HEK293 (cell line): ENCODE results near the gene PRUNE2.

Source experiments
- CTCF ChIA-PET: fragments of 350-600 bp; formaldehyde crosslinking; extraction: SDS; loops from one replicate; lab custom pipeline; 2021; ENCODE audit warnings: antibody characterized with exemption; lab: Yijun Ruan, JAX
- POLR2A ChIA-PET: fragments of 300-600 bp; formaldehyde crosslinking; extraction: SDS; loops from one replicate; lab custom pipeline; 2020; ENCODE audit warnings: antibody characterized with exemption, inconsistent platforms; lab: Yijun Ruan, JAX
- H3K27ac ChIP-seq: fragments of 200-500 bp; sonication (Bioruptor generic); 2 replicates; pipeline ENCODE4 v1.5.1; 2014; ENCODE audit warnings: low read depth, low read length, control low read depth, inconsistent platforms; ENCODE audit errors: extremely low read depth
- H3K36me3 ChIP-seq, 2 experiments: fragments of 200-500 bp in 1 of 2; sonication (Bioruptor generic) in 1 of 2; 1 replicate in 1 of 2; 2 replicates in 1 of 2; pipeline ENCODE4 v1.5.1; 2014 to 2017; ENCODE audit warnings: inconsistent platforms in 2 of 2, low read length in 2 of 2; ENCODE audit not compliant: control insufficient read depth in 2 of 2, insufficient read depth in 1 of 2
- H3K4me1 ChIP-seq: fragments of 200-500 bp; sonication (Bioruptor generic); 2 replicates; pipeline ENCODE4 v1.5.1; 2014; ENCODE audit warnings: mild to moderate bottlenecking, low read length, inconsistent platforms; ENCODE audit not compliant: control insufficient read depth, insufficient read depth
- H3K4me3 ChIP-seq: 2 replicates; pipeline ENCODE4 v1.5.1; 2011; ENCODE audit warnings: low read depth, mild to moderate bottlenecking, control low read depth, low read length, moderate library complexity
- H3K9me3 ChIP-seq: fragments of 200-500 bp; sonication (Bioruptor generic); 2 replicates; pipeline ENCODE4 v1.5.1; 2014; ENCODE audit warnings: low read depth, low read length, inconsistent platforms; ENCODE audit not compliant: control insufficient read depth, insufficient read depth
- ELK4 ChIP-seq: IDR thresholded peaks from 2 replicates; pipeline ENCODE4 v1.6.1; 2011; ENCODE audit warnings: mild to moderate bottlenecking, low read depth, low read length, borderline replicate concordance
- KLF9 ChIP-seq: fragments of 450-650 bp; formaldehyde crosslinking; IDR thresholded peaks from 2 replicates; pipeline ENCODE4 v1.5.1; 2016; ENCODE audit warnings: missing biosample characterization, missing genetic modification characterization, low read depth
- PRDM1 ChIP-seq: fragments of 450-650 bp; formaldehyde crosslinking; IDR thresholded peaks from 2 replicates; pipeline ENCODE4; 2016; ENCODE audit warnings: missing biosample characterization, missing genetic modification characterization
- ZBTB11 ChIP-seq: fragments of 450-650 bp; formaldehyde crosslinking; conservative IDR thresholded peaks from 2 replicates; pipeline ENCODE4 v1.5.1; 2016; ENCODE audit warnings: low read depth, missing biosample characterization, missing genetic modification characterization
- ZBTB49 ChIP-seq: fragments of 450-650 bp; formaldehyde crosslinking; IDR thresholded peaks from 2 replicates; pipeline ENCODE4 v1.5.1; 2016; ENCODE audit warnings: missing biosample characterization, missing genetic modification characterization, low read depth
- ZNF10 ChIP-seq: fragments of 450-650 bp; formaldehyde crosslinking; IDR thresholded peaks from 2 replicates; pipeline ENCODE4 v1.5.1; 2017; ENCODE audit warnings: missing biosample characterization, missing genetic modification characterization
- ZNF146 ChIP-seq: fragments of 450-650 bp; formaldehyde crosslinking; IDR thresholded peaks from 2 replicates; pipeline ENCODE4 v1.5.1; 2016; ENCODE audit warnings: missing biosample characterization, missing genetic modification characterization
- ZNF16 ChIP-seq: fragments of 450-650 bp; formaldehyde crosslinking; IDR thresholded peaks from 2 replicates; pipeline ENCODE4 v1.5.1; 2016; ENCODE audit warnings: low read depth, missing biosample characterization, missing genetic modification characterization
- ZNF223 ChIP-seq: fragments of 450-650 bp; formaldehyde crosslinking; IDR thresholded peaks from 2 replicates; pipeline ENCODE4 v1.5.1; 2016; ENCODE audit warnings: missing biosample characterization, missing genetic modification characterization
- ZNF350 ChIP-seq: fragments of 450-650 bp; formaldehyde crosslinking; IDR thresholded peaks from 2 replicates; pipeline ENCODE4 v1.5.0; 2017; ENCODE audit warnings: missing biosample characterization, mild to moderate bottlenecking, missing genetic modification characterization
- ZNF37A ChIP-seq: fragments of 450-650 bp; IDR thresholded peaks from 2 replicates; pipeline ENCODE4 v1.5.1; 2018; ENCODE audit warnings: missing biosample characterization, missing genetic modification characterization
- ZNF394 ChIP-seq: fragments of 450-650 bp; formaldehyde crosslinking; IDR thresholded peaks from 2 replicates; pipeline ENCODE4 v1.5.1; 2016; ENCODE audit warnings: missing biosample characterization, missing genetic modification characterization, mild to moderate bottlenecking, moderate library complexity, borderline replicate concordance
- ZNF416 ChIP-seq: fragments of 450-650 bp; formaldehyde crosslinking; IDR thresholded peaks from 2 replicates; pipeline ENCODE4 v1.5.1; 2016; ENCODE audit warnings: missing biosample characterization, missing genetic modification characterization
- ZNF473 ChIP-seq: fragments of 450-650 bp; formaldehyde crosslinking; IDR thresholded peaks from 2 replicates; pipeline ENCODE4 v1.5.1; 2017; ENCODE audit warnings: missing biosample characterization, missing genetic modification characterization
- ZNF548 ChIP-seq: fragments of 450-650 bp; formaldehyde crosslinking; IDR thresholded peaks from 2 replicates; pipeline ENCODE4 v1.5.1; 2016; ENCODE audit warnings: missing biosample characterization, missing genetic modification characterization
- ZNF596 ChIP-seq: fragments of 450-650 bp; IDR thresholded peaks from 2 replicates; pipeline ENCODE4 v1.5.0; 2018; ENCODE audit warnings: missing biosample characterization, mild to moderate bottlenecking, missing genetic modification characterization, moderate library complexity
- ZNF707 ChIP-seq: fragments of 450-650 bp; formaldehyde crosslinking; IDR thresholded peaks from 2 replicates; pipeline ENCODE4 v1.5.1; 2016; ENCODE audit warnings: missing biosample characterization, missing genetic modification characterization
- ZNF830 ChIP-seq: fragments of 450-650 bp; IDR thresholded peaks from 2 replicates; pipeline ENCODE4 v1.5.0; 2018; ENCODE audit warnings: missing biosample characterization, missing genetic modification characterization, low read depth, mild to moderate bottlenecking, moderate library complexity
- ZNF837 ChIP-seq: fragments of 450-650 bp; formaldehyde crosslinking; IDR thresholded peaks from 2 replicates; pipeline ENCODE4 v1.5.1; 2016; ENCODE audit warnings: missing biosample characterization, missing genetic modification characterization
- TF ChIP-seq, protein P1 (sequence below): fragments of 450-650 bp; formaldehyde crosslinking; IDR thresholded peaks from 2 replicates; pipeline ENCODE4 v1.5.1; 2017; ENCODE audit warnings: missing biosample characterization, missing genetic modification characterization
- TF ChIP-seq, protein P2 (sequence below): fragments of 450-650 bp; formaldehyde crosslinking; IDR thresholded peaks from 2 replicates; pipeline ENCODE4 v1.5.1; 2016; ENCODE audit warnings: missing biosample characterization, missing genetic modification characterization
- TF ChIP-seq, protein P3 (sequence below): fragments of 450-650 bp; formaldehyde crosslinking; IDR thresholded peaks from 2 replicates; pipeline ENCODE4 v1.5.1; 2016; ENCODE audit warnings: missing biosample characterization, missing genetic modification characterization

PRUNE2 gene

DNA sequence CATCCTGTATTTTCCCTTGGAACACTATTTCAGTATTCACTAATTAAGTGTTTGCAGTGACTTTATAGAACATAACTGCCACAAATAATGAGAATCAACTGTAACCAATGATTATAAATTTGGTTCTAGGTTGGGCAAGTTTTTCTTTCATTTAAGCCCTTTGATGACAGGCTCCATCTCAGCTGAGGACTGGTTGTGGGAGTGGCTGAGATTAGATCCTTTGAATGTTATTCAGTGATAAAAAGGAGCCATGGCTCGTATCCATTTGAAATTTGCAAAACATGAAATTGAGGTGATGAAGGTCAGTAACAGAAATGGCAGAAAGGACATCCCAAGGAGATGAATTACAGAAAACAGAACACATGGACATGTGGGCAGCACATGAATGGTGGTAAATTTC lies 279.8 kb downstream of the PRUNE2 start (continued):
- no peak for TF ChIP-seq ZBTB11 (tag by site-specific recombination)
- no peak for TF ChIP-seq ZNF473 (tag by site-specific recombination)
- TF ChIP-seq ZNF10, result no peak
- TF ChIP-seq ZNF37A (tag by site-specific recombination), result no peak
- no peak for TF ChIP-seq ZNF416 (tag by site-specific recombination)
- TF ChIP-seq ZNF350, result no peak
- no peak for TF ChIP-seq ZNF394 (tag by site-specific recombination)
- no peak for TF ChIP-seq PRDM1 (tag by site-specific recombination)

DNA sequence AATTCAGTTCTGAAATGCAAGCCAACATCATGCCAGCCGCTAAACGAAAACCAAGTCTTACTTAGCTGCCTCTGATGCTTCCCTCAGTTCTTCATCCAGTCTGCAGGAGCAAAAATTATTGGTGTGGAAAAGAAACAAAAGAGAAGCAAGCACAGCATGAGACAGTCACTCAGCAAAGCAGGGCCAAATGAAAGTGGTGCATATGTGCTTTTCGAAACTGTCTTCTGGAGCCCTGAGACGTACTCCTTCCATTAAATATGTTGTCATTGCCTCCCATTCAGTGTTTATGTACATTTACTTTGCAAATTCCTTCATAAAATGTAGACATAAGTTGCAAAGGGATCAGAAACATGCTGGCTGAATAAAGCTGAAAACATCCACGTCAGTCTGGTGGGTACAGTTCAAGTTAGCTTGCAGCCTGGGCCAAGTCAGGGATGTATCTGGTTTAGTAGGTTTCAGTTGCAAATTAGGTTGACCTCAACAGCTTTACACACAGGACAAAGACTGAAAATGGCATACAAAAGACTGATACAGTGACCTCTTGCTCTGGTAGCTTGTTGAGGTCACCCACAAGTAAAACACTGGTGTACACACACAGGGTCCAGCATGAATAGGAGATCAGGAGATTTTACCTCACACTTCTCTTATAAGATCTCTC lies 281.4 kb downstream of the PRUNE2 start:
- H3K4me1 ChIP-seq, result no peaks in the 10 kb centered on the region
- POLR2A ChIA-PET, result no interaction called here
- no peak for TF ChIP-seq ZNF596 (tag by site-specific recombination)
- TF ChIP-seq ZNF707 (tag by site-specific recombination), result no peak
- TF ChIP-seq, protein P1, sequence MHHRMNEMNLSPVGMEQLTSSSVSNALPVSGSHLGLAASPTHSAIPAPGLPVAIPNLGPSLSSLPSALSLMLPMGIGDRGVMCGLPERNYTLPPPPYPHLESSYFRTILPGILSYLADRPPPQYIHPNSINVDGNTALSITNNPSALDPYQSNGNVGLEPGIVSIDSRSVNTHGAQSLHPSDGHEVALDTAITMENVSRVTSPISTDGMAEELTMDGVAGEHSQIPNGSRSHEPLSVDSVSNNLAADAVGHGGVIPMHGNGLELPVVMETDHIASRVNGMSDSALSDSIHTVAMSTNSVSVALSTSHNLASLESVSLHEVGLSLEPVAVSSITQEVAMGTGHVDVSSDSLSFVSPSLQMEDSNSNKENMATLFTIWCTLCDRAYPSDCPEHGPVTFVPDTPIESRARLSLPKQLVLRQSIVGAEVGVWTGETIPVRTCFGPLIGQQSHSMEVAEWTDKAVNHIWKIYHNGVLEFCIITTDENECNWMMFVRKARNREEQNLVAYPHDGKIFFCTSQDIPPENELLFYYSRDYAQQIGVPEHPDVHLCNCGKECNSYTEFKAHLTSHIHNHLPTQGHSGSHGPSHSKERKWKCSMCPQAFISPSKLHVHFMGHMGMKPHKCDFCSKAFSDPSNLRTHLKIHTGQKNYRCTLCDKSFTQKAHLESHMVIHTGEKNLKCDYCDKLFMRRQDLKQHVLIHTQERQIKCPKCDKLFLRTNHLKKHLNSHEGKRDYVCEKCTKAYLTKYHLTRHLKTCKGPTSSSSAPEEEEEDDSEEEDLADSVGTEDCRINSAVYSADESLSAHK (tag by site-specific recombination), result no peak
- TF ChIP-seq ELK4, result no peak
- TF ChIP-seq, protein P2, sequence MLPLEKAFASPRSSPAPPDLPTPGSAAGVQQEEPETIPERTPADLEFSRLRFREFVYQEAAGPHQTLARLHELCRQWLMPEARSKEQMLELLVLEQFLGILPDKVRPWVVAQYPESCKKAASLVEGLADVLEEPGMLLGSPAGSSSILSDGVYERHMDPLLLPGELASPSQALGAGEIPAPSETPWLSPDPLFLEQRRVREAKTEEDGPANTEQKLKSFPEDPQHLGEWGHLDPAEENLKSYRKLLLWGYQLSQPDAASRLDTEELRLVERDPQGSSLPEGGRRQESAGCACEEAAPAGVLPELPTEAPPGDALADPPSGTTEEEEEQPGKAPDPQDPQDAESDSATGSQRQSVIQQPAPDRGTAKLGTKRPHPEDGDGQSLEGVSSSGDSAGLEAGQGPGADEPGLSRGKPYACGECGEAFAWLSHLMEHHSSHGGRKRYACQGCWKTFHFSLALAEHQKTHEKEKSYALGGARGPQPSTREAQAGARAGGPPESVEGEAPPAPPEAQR (tag by site-specific recombination), result no peak
- TF ChIP-seq KLF9 (tag by site-specific recombination), result no peak
- no peak for TF ChIP-seq ZBTB49 (tag by site-specific recombination)
- TF ChIP-seq ZNF837 (tag by site-specific recombination), result no peak
- no peak for TF ChIP-seq ZNF16 (tag by site-specific recombination)
- TF ChIP-seq ZNF223, result no peak
- no peak for TF ChIP-seq ZNF146
- TF ChIP-seq, protein P3, sequence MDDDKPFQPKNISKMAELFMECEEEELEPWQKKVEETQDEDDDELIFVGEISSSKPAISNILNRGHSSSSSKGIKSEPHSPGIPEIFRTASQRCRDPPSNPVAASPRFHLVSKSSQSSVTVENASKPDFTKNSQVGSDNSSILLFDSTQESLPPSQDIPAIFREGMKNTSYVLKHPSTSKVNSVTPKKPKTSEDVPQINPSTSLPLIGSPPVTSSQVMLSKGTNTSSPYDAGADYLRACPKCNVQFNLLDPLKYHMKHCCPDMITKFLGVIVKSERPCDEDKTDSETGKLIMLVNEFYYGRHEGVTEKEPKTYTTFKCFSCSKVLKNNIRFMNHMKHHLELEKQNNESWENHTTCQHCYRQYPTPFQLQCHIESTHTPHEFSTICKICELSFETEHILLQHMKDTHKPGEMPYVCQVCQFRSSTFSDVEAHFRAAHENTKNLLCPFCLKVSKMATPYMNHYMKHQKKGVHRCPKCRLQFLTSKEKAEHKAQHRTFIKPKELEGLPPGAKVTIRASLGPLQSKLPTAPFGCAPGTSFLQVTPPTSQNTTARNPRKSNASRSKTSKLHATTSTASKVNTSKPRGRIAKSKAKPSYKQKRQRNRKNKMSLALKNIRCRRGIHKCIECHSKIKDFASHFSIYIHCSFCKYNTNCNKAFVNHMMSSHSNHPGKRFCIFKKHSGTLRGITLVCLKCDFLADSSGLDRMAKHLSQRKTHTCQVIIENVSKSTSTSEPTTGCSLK (tag by site-specific recombination), result no peak
- no peak for TF ChIP-seq ZNF830 (tag by site-specific recombination)
- no peak for TF ChIP-seq ZNF548 (tag by site-specific recombination)

More for the DNA sequence above, 281.4 kb downstream of the PRUNE2 start:
- H3K36me3 ChIP-seq, result no peaks in the 10 kb centered on the region
- H3K4me3 ChIP-seq, result no peak overlapping the region
- H3K9me3 ChIP-seq, result no peaks in the 10 kb centered on the region
- no peak overlapping the region for H3K27ac ChIP-seq
- CTCF ChIA-PET, result no interaction called here
